Measurements from ENCODE around the gene CFAP73. TPM values are rescaled to one million over a fixed set of nuclear protein-coding genes. Genes with fewer than 3 reads are reported as not detected.
A peak's percentile ranks its signal among the peaks of the same experiment; 100 is the strongest.

The CFAP73 gene
- total RNA-seq, 4 donors from 2014 or later = 1.0 to 2.6 (median 2.0) TPM

DNA sequence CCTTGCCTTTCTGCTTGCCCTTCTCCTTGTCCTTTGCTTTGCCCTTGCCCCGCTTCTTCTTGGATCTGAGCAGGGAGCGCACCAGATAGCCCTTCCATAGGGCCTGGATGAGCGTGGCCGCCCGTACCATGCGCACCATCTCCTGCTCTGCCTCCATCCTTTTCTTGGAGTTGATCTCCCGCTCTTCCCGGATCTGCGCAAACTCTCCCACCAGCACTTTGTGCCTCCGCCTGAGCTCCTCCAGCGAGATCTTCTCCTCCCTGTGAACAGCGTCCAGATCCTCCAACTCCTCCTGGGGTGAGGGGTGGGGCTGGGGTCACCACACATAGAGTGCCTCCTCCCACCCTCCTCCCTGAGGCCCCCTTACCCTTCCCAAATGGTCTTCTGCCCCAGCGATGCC, 46.1 kb downstream of the CFAP73 start:
- H3K9me3 ChIP-seq = no peaks in the 10 kb centered on the region
- no peaks in the 10 kb centered on the region for H3K27me3 ChIP-seq
- no peak for DNase-seq (ENCODE audit: low spot score in 2 of 2)
- peaks cover 14% of the 10 kb centered on the region for H3K4me1 ChIP-seq
- no peak overlapping the region for H3K4me3 ChIP-seq
- 94% methylated on average over 13 of the region's 13 CpGs for WGBS
- H3K27ac ChIP-seq = no peak overlapping the region
- TF ChIP-seq, protein P1, sequence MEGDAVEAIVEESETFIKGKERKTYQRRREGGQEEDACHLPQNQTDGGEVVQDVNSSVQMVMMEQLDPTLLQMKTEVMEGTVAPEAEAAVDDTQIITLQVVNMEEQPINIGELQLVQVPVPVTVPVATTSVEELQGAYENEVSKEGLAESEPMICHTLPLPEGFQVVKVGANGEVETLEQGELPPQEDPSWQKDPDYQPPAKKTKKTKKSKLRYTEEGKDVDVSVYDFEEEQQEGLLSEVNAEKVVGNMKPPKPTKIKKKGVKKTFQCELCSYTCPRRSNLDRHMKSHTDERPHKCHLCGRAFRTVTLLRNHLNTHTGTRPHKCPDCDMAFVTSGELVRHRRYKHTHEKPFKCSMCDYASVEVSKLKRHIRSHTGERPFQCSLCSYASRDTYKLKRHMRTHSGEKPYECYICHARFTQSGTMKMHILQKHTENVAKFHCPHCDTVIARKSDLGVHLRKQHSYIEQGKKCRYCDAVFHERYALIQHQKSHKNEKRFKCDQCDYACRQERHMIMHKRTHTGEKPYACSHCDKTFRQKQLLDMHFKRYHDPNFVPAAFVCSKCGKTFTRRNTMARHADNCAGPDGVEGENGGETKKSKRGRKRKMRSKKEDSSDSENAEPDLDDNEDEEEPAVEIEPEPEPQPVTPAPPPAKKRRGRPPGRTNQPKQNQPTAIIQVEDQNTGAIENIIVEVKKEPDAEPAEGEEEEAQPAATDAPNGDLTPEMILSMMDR (IDR thresholded peaks at IDR 0.05) = no peak
- TF ChIP-seq POLR2A (IDR thresholded peaks at IDR 0.05) (no peak), EP300 (IDR thresholded peaks at IDR 0.05) (no peak), POLR2AphosphoS5 (IDR thresholded peaks at IDR 0.05) (no peak)
- H3K36me3 ChIP-seq = peaks cover 13% of the 10 kb centered on the region

DNA sequence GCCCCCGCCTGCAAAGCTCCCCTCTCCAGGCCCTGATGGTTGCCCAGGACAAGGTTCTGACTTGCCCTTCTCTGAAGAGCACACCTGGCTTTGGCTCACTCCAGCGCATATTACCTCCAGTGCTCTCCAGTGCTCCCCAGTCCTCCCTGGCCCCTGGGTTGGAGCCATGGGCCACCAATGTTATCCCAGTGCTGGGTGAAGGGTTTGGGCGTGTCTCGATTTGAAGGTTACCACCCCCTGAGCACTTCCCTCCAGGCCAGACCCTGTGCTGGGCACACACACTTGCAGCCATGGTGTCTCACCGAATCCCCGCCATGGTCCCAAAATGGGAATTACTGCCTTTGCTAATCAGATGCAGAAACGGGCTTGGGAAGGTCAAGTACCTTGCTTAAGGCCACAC, 47.1 kb downstream of the CFAP73 start:
- no peak for DNase-seq (ENCODE audit: low spot score in 2 of 2)
- no peaks in the 10 kb centered on the region for H3K9me3 ChIP-seq
- H3K4me1 ChIP-seq = peaks cover 14% of the 10 kb centered on the region
- H3K27ac ChIP-seq = no peak overlapping the region
- no peaks in the 10 kb centered on the region for H3K27me3 ChIP-seq
- H3K36me3 ChIP-seq = peaks cover 6% of the 10 kb centered on the region
- no peak overlapping the region for H3K4me3 ChIP-seq
- TF ChIP-seq POLR2A (IDR thresholded peaks at IDR 0.05) = no peak
- 53% methylated on average over 5 of the region's 7 CpGs for WGBS

DNA sequence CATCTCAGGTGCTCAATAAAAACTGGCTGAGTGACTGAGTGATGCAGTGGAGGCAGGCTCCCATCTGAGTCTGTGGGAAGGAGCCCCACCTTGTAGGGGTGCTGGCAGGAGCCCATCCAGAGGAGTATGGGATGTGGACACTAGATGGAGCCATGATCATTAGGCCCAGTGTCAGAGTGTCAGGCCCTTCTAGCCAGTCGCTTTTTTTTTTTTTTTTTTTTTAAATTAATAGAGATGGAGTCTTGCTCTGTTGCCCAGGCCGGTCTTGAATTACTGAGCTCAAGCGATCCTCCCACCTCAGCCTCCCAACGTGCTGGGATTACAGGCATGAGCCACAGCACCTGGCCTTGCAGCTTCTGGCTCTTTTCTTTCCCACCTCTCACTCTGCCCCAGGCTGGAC, 47.5 kb downstream of the CFAP73 start:
- Histone ChIP-seq H3K9me3 (no peaks in the 10 kb centered on the region), H3K27ac (no peak overlapping the region), H3K36me3 (peaks cover 2% of the 10 kb centered on the region), H3K27me3 (no peaks in the 10 kb centered on the region), H3K4me1 (peaks cover 14% of the 10 kb centered on the region), H3K4me3 (no peak overlapping the region)
- DNase-seq (ENCODE audit: low spot score in 2 of 2) = peak in 1 of 2 donors; percentile 83
- WGBS = 15% methylated on average over 4 of the region's 4 CpGs
- TF ChIP-seq, protein P1 (IDR thresholded peaks at IDR 0.05) = peak; percentile 15 to 61
- TF ChIP-seq EP300 (IDR thresholded peaks at IDR 0.05) (no peak), POLR2A (IDR thresholded peaks at IDR 0.05) (no peak), POLR2AphosphoS5 (IDR thresholded peaks at IDR 0.05) (no peak)

DNA sequence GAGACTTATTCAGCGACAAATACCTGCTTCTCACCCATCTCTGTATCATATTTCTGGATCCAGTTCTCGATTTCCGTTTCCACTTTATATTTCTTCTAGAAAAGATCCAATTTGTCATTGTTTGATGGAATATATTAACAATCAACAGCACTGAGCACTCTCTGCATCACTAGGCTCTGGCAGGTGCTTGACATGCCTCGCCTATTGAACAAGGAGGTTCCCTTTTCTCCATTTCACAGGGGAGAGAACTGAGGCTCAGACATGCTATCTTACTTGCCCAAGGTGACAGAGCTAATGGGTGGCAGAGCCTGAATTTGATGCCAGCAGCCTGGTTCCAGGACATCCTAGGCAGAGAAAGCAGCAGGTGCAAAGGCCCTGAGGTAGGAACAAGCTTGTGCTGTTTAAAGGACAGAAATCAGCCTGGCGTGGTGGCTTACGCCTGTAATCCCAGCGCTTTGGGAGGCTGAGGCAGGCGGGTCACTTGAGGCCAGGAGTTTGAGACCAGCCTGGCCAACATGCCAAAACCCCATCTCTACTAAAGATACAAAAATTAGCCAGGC, 48.1 kb downstream of the CFAP73 start:
- WGBS = 98% methylated on average over 8 of the region's 8 CpGs
- Histone ChIP-seq H3K4me1 (peaks cover 14% of the 10 kb centered on the region), H3K4me3 (no peak overlapping the region), H3K36me3 (no peaks in the 10 kb centered on the region), H3K27ac (no peak overlapping the region), H3K27me3 (no peaks in the 10 kb centered on the region), H3K9me3 (no peaks in the 10 kb centered on the region)
- TF ChIP-seq POLR2A (IDR thresholded peaks at IDR 0.05) (no peak), POLR2AphosphoS5 (IDR thresholded peaks at IDR 0.05) (no peak), EP300 (IDR thresholded peaks at IDR 0.05) (no peak)
- TF ChIP-seq, protein P1 (IDR thresholded peaks at IDR 0.05) = no peak
- DNase-seq (ENCODE audit: low spot score in 2 of 2) = no peak

DNA sequence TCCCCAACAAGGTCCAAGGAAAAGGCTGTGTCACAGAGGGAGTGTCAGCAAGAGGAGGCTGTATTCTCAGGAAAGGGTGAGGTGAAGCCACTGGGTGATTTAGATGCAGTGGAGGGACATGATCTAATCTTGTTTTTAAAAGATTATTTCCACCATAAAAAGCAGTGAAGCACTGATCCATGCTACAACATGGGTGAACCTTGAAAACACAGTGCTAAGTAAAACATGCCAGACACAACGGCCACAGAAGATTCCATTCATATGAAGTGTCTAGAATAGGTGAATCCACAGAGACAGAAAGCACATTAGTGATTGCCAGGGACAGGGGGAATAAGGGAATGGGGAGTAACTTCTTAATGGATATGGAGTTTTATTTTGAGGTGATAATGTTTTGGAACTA, 48.8 kb downstream of the CFAP73 start:
- Histone ChIP-seq H3K27ac (no peak overlapping the region), H3K27me3 (no peaks in the 10 kb centered on the region), H3K36me3 (no peaks in the 10 kb centered on the region), H3K4me1 (peaks cover 14% of the 10 kb centered on the region), H3K4me3 (no peak overlapping the region), H3K9me3 (no peaks in the 10 kb centered on the region)
- 69% methylated on average over 1 of the region's 1 CpG for WGBS
- TF ChIP-seq POLR2A (IDR thresholded peaks at IDR 0.05) (no peak), EP300 (IDR thresholded peaks at IDR 0.05) (no peak), POLR2AphosphoS5 (IDR thresholded peaks at IDR 0.05) (no peak)
- TF ChIP-seq, protein P1 (IDR thresholded peaks at IDR 0.05) = no peak
- no peak for DNase-seq (ENCODE audit: low spot score in 2 of 2)
